ENCODE measurements around the gene PANK2.

DNA sequence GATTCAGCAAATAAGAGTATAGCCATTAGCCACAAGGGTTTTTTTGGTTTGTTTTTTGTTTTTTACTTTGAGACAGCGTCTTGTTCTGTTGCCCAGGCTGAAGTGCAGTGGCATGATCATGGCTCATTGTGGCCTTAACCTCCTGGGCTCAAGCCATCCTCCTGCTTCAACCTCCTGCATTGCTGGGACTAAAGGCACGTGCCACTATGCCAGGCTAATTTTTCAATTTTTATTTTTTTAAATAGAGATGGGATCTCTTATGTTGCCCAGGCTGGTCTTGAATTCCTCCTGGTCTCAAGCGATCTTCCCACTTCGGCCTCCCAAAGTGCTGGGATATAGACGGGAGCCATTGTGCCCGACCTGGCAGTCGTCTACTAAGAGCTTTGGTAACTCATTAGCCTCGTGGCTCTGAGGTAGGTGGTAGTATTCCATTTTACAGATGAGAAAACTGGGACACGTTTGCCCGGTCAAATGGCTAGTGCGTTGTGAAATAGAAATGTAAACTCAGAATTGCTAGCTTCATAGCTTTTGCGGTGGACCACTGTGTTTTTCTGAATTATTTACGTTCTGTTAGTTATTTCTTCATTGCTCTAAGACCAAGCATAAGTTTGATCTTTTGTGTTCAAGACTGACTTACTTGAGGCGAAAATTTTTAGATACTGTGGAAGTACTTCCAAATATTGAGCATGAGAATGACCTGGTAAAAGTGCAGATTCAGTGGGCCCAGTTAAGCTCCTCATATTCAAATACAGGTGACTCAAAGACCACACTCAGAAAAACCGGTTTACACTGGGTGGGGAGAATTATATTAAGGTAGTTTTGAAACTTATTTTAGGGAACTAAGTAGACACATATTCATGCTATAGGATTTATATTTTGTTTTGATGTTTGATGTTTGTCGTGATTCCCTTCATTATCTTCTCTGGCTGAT lies 2.1 kb downstream of the PANK2 start:
- TF ChIP-seq, protein P1, sequence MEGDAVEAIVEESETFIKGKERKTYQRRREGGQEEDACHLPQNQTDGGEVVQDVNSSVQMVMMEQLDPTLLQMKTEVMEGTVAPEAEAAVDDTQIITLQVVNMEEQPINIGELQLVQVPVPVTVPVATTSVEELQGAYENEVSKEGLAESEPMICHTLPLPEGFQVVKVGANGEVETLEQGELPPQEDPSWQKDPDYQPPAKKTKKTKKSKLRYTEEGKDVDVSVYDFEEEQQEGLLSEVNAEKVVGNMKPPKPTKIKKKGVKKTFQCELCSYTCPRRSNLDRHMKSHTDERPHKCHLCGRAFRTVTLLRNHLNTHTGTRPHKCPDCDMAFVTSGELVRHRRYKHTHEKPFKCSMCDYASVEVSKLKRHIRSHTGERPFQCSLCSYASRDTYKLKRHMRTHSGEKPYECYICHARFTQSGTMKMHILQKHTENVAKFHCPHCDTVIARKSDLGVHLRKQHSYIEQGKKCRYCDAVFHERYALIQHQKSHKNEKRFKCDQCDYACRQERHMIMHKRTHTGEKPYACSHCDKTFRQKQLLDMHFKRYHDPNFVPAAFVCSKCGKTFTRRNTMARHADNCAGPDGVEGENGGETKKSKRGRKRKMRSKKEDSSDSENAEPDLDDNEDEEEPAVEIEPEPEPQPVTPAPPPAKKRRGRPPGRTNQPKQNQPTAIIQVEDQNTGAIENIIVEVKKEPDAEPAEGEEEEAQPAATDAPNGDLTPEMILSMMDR (IDR thresholded peaks at IDR 0.05; ENCODE audit: low read length) = no peak
- no peak for TF ChIP-seq EZH2 (IDR thresholded peaks at IDR 0.05; ENCODE audit: borderline replicate concordance, low read length)
